ENCODE results near the gene STRIP1.

STRIP1 gene, protein sequence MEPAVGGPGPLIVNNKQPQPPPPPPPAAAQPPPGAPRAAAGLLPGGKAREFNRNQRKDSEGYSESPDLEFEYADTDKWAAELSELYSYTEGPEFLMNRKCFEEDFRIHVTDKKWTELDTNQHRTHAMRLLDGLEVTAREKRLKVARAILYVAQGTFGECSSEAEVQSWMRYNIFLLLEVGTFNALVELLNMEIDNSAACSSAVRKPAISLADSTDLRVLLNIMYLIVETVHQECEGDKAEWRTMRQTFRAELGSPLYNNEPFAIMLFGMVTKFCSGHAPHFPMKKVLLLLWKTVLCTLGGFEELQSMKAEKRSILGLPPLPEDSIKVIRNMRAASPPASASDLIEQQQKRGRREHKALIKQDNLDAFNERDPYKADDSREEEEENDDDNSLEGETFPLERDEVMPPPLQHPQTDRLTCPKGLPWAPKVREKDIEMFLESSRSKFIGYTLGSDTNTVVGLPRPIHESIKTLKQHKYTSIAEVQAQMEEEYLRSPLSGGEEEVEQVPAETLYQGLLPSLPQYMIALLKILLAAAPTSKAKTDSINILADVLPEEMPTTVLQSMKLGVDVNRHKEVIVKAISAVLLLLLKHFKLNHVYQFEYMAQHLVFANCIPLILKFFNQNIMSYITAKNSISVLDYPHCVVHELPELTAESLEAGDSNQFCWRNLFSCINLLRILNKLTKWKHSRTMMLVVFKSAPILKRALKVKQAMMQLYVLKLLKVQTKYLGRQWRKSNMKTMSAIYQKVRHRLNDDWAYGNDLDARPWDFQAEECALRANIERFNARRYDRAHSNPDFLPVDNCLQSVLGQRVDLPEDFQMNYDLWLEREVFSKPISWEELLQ

GRCh38 chr1:110034451-110035235, at the start of gene STRIP1:
Gene STRIP1 (plus strand): TSS chr1:110034624. CDS start chr1:110034638, 14 bp downstream.
- peak; percentile 89 for DNase-seq

- DNase-seq = no peak
Observed at GRCh38 chr1:109985247-109986053, 49.0 kb upstream of the STRIP1 start.

DNA sequence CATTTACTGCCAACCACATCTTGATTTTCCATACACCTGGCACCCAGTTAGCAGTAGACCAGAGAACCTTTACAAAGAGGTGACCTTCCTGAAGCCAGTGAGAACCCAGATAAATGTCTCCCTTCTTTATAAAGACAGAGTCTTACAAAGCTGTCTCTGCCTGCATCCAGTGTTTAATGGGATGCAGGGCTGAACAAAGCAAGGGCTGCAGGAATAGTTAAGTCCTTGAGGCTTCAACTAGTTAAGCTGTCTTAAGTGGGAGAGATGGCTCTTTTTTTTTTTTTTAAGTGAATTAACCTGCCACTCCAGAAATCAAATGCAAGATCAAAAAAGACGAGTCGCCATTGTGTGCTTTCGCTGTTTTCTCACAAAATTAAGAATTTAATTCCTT, 48.4 kb upstream of the STRIP1 start:
- DNase-seq = no peak

DNA sequence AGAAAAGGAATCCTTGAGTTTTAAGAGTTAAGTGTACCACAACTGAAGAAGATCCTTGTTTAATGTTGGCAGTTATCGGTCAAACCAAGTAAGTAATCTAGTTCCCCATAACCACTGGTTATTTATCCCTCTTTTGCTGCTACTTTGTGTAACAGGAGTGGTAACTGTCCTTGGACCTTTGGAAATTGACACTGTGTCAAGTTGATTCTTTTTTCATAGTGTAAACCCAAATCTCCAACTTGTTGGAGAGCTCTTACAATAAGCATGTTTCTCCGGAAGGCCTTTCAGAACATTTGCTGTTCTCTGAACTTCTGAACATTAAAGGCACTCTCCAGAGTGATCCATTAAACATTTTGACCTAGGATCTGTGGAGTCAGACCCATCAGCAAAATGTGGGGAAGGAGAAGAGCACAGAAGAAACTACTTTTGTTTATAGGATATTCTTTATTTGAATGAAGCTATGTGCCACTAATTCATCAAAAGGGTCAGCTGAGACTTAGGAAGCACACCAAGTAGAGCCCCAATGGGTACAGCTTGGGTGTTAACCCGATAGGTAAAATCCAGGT, 46.0 kb upstream of the STRIP1 start:
- DNase-seq = no peak

DNA sequence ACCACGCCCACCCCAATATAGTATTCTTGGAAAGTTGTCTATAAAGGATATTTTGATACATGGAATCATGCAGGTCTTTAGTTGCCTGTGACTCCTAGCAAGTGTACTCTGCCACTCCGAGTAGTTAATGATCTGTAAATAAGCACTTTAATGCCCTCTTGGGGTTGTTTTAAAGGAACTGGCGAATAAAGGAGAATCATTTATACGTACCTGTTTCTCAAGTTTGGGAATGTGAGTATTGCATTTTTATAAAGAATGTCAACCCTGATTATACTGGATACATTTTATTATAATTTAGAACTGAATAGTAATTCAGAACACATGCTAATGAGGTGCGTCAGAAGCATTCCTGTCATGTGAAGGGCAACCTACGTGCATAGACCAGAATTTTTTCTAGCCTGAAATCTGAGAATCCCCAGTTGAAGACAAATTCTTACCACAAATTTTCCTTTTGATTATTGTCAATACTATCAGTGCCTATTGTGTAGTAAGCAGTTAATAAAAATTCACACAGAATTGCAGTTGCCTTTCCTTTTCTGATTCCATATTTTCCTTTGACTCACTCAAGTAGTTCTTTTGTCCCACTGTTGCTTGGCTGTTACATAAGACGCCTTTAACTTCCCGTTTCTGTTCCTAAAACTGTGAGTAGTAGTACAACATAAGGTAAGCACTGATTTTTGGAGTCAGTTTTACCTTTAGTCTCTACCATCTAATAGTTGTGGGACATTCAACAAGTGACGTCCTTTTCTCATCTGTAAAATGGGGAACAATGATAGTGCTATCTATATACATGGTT, 44.7 kb upstream of the STRIP1 start:
- DNase-seq = no peak

GRCh38 chr1:109990302-109990653, 44.1 kb upstream of the STRIP1 start:
- no peak for DNase-seq

DNA sequence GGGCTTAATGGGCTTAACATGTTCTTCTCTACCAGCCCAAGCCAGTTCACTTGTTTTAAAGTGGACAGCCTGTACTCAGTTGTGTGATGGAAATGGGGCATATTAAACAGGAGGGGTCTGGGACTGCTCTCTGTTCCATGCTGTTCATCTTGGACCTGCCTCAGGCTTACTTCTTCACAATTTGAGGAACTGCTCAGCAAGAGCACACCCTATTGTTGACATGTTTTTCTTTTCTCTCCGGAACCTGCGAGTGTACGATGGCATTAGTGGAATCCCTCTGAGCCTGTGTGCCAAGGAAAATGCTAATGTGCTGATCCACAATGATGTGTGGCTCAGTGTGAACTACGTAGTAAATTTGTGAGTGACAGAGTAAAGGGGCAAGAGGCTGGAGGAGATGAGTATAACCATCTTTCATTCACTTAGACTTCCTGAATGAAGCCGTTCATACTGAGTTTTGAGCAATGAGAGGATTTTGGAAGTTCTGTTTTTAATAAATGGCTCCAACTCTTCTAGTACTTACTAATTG, 43.0 kb upstream of the STRIP1 start:
- DNase-seq = no peak

DNA sequence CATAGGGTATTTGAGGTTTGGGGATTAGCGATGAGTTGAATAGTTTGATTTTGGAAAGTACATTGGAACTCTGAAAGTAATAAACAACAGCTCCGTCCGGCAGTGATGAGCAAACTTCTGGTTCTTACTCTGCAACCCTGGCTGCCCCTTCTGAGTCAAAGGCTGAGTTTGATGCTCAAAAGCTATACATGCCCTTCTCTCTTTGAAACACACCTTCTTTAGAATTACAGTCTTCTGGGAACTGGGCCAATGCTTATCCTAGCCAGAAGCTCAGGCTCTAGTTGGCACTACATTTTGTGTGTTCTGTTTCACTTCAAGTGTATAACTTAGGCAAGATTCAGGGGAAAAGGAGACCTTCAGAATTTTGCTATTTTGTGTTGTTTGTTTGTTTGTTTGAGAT, 40.5 kb upstream of the STRIP1 start:
- peak; percentile 21 for DNase-seq

- no peak for DNase-seq
Observed at GRCh38 chr1:109994654-109995053, 39.8 kb upstream of the STRIP1 start.

DNA sequence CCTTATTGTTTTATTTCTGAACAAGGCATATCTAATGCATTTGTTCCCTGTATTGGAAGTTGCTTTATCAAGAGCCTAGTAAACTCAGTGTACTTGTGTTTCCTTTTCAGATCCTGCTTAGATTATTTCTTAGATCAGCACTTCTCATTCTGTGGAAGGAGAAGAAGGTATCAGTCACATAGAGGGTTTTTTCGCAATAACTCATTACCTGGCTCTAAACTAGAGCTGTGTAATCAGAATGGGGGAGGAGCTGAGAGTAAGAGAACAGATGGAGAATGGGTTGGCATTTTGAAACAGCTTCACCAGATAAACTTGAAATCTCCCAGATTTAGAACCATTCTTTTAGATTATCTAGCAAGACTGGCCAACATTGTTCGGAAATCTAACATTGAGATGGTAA, 38.9 kb upstream of the STRIP1 start:
- no peak for DNase-seq

- DNase-seq = no peak
Observed at GRCh38 chr1:109996476-109996875, 37.9 kb upstream of the STRIP1 start.

DNA sequence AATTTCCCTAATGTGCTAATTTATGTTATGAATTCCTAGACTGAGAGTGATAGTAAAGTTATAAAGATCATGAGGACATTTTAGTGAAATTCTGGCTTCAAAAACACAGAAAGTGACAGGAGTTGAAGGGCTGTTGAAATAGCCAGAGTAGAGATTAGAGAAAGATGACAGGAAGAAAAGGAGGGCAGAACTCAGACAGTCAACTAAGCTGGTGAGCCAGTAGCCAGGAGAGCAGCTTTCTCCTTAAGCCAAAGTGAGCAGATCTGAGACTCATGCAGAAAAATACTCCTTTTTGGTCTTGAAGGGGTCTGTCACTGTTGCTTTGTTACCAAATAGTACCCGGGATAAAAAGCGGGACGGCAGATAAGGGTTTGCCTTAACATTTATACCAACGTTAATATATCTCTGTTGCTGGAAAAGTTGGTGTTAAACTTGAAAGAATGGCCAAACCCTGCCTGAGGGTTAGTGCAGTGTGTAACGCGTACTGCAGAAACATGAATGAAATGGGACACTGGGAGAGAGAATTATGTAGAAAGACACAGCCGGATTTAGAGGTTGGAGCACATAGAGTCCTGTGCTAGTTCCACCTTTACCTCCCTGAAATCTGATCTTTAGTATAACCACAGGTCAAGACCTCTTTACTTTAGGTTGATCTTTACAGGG, 37.1 kb upstream of the STRIP1 start:
- DNase-seq = no peak

DNA sequence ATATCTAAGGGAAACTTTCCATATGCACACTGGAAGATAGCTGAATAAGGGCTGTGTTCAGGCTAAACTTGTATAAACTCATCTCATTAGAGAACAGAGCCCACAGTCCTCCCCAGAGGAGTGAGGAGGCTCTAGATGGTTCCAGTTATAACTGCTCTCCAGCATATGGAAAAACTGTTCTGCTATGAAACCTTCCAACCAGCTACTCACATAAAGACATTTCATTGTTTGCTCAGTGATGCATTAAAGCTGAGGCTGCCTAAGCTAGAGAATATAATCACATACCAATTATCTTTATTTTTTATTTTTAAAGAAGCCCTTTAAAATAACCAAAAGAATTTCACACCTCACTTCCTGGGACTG, 36.6 kb upstream of the STRIP1 start:
- DNase-seq = no peak

GRCh38 chr1:110002695-110003094, 31.7 kb upstream of the STRIP1 start:
- DNase-seq = no peak

GRCh38 chr1:110003747-110004428, 30.5 kb upstream of the STRIP1 start:
- DNase-seq = no peak

- DNase-seq = no peak
Observed at GRCh38 chr1:110004583-110004982, 29.8 kb upstream of the STRIP1 start.

DNA sequence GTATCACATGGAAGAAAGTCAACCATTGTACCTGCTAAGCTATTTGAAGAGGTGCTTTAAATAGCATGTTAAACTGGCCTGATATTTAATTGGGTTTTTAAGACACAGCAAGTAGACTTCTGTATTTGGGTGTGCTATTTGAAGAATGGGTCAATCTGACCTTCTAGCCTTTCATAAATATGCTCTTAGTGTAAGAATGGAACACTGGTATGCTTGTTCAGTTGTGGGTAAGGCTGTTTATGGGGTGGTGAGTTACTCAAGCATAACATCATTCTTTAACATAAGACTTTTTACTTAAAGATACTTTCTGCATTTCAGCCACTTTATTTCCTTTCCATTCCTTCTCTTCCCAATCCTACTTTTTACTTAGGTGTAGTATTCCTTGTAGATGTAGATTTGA, 28.5 kb upstream of the STRIP1 start:
- DNase-seq = no peak

DNA sequence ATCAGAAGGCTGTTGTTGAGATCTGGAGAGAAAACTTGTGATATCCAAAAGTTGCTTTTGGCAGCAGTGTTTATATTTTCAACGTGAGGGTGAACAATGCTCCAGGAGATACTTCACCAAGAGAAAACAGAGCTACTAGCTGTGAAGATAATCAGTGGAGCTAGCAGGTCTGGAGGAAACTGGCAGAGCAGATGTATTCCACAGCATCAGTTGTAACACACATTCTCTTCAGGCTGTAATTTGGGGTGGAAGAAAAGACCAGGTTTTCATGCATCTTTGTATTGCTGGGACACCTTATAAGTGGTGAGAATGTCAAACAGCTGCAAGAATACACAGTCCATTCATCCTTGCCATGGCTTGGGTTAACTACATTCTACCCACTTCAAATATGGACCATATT, 27.9 kb upstream of the STRIP1 start:
- DNase-seq = no peak

DNA sequence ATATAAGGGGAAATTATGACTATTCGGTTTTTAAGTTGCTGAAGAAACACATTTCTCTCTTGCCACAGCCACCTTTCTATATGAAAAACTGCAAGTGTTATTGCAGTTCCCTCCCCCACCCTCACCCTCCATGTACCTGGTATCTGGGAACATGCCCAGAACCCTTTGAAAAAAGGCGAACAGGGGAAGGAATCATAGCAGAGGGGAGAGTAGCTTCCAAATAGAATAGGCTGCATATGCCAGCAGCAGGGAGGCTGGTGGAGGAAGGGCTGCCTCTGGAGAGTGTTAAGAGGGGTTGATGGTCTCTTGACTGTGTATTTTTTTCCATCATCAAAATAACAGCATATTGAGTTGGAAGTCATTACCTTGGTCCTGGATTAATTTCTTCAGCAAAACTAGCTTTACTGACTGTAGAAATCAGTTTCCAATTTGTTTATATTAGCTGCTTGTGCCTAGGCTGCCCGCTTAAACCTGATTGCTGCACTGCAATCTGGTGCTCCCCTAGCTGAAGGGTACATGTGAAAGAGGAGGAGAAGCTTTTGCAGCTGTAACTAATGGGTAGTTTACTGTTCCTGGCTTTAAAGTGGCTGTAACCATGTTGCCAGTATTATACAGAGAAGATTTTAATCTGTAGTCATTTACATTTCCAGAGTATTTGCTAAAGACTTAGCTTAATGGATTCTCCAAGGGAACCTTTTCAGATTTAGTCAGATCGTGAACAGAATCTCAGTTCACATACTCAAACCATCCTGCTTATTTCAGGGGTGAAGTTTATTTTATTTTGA, 27.2 kb upstream of the STRIP1 start:
- no peak for DNase-seq

Measured in NCI-H1105 (cell line).